H1 (cell line): Measurements from ENCODE around the gene HOXA6. TPM values are rescaled to one million over a fixed set of nuclear protein-coding genes. Genes with fewer than 3 reads are reported as not detected.

Source experiments
- ASH2L ChIP-seq: fragments of 200-600, 300-600 bp; sonication (generic); IDR thresholded peaks from one replicate; pipeline ENCODE4 v1.7.1; 2017; ENCODE audit warnings: low read length
- ATF2 ChIP-seq: IDR thresholded peaks from 2 replicates; pipeline ENCODE4 v1.6.1; 2012; ENCODE audit warnings: low read length, inconsistent platforms
- RAD21 ChIP-seq, 2 experiments: IDR thresholded peaks in 1 of 2; conservative IDR thresholded peaks in 1 of 2; 2 replicates each; pipeline ENCODE4 v1.6.1; 2011; ENCODE audit warnings: low read depth in 2 of 2, low read length in 2 of 2, improper control_type of control experiment in 1 of 2, inconsistent platforms in 1 of 2, mild to moderate bottlenecking in 1 of 2, moderate library complexity in 1 of 2
- RFX5 ChIP-seq: IDR thresholded peaks from 2 replicates; pipeline ENCODE4 v1.6.1; 2011; ENCODE audit warnings: low read depth, low read length, improper control_type of control experiment, borderline replicate concordance
- USF2 ChIP-seq: IDR thresholded peaks from 2 replicates; pipeline ENCODE4 v1.6.1; 2011; ENCODE audit warnings: low read length, improper control_type of control experiment
- microRNA counts: library from miRNA; unstranded; fragments of <30 nt; microRNA quantifications from one replicate; lab custom pipeline; 2015
- microRNA-seq, 2 experiments: library from miRNA; unstranded; fragments of <30 nt; microRNA quantifications; one replicate each; pipeline versions ENCODE4 to v1.2.0, GENCODE V29; 2016 to 2020; ENCODE audit warnings: borderline microRNAs expressed in 2 of 2, borderline number of aligned reads in 2 of 2, borderline replicate concordance in 1 of 2
- polyA plus RNA-seq, 7 experiments: library from polyadenylated mRNA; depleted of rRNA in 3 of 7; stranded (reverse) in 5 of 7; unstranded in 2 of 7; fragments of >200 nt in 5 of 7; fragments of 200-250 nt in 2 of 7; gene quantifications; 1 replicate in 5 of 7; 2 replicates in 1 of 7; 4 replicates in 1 of 7; pipeline versions ENCODE4 v1.2.1 to v1.2.3, GENCODE V29; 2011 to 2013; ENCODE audit warnings: missing spikeins in 2 of 7, mixed read lengths in 2 of 7
- small RNA-seq: library from polyadenylated mRNA; stranded (forward); fragments of <200 nt; extraction: miRNeasy Mini kit (QIAGEN cat#:217004); gene quantifications from one replicate; pipeline ENCODE3, GENCODE V24; 2013; ENCODE audit not compliant: insufficient read depth
- total RNA-seq: library from RNA; stranded (reverse); fragmentation: NEBNext Ultra II Directional; extraction: Animal tissue kit (Norgen Biotek cat#: 25700); gene quantifications from 2 replicates; pipeline ENCODE4 v1.2.1, GENCODE V29; 2021

The HOXA6 gene
- total and polyA plus RNA-seq, 2 of the 8 experiments (the other 6 are each of a cell fraction or from before 2014, with no cell fraction given) = not detected

- TF ChIP-seq USF2 = peak; percentile 87
- TF ChIP-seq RFX5 = no peak
- TF ChIP-seq ASH2L = no peak
- peak; percentile 8 to 25; a peak in 2 of 4 replicates for TF ChIP-seq RAD21 (IDR thresholded peaks at IDR 0.05 in 1 of 2, conservative IDR thresholded peaks at IDR 0.05 in 1 of 2; ENCODE audit: low read depth in 2 of 2, low read length in 2 of 2)
- no peak for TF ChIP-seq ATF2
Measured at GRCh38 chr7:27095897-27096767, 51.4 kb downstream of the HOXA6 start, which contains the start of gene HOXA1 (continued).

MicroRNAs within 50 kb of the gene (microRNA counts, 767-probe panel; counts per million panel counts)
- microRNA hsa-miR-196b-5p (lab: Ali Mortazavi, UCI) = 879 counts per million, percentile 95 among the panel's probes with 10 or more counts

Small RNA genes within 50 kb of the gene (microRNA-seq; reads per million reads assigned to microRNA genes)
- gene MIR196B = 0.41 to 3.0 reads per million in 2 experiments

Small RNA genes within 50 kb of the gene (small RNA-seq; reads per million reads assigned to genes)
- not detected for gene AC004080.5
- gene RF01977 = not detected
- gene RF02140 = not detected
- not detected for gene RF02141

Other genes with a start within 250 kb of the HOXA6 start
- not detected in 2 replicates for gene HOXA1, start 51.8 kb downstream of the HOXA6 start, total RNA-seq
- not detected in 2 replicates for gene HOXA1, start 51.8 kb downstream of the HOXA6 start, polyA plus RNA-seq (2011; rRNA removed)
- not detected in 2 replicates for gene HOXA2, start 45.1 kb downstream of the HOXA6 start, total RNA-seq
- gene HOXA2, start 45.1 kb downstream of the HOXA6 start, polyA plus RNA-seq (2011; rRNA removed) = not detected in 2 replicates
- gene HOXA4, start 17.0 kb downstream of the HOXA6 start, total RNA-seq = not detected in 2 replicates
- not detected in 2 replicates for gene HOXA4, start 17.0 kb downstream of the HOXA6 start, polyA plus RNA-seq (2011; rRNA removed)
- not detected in 2 replicates for gene HOXA5, start 4.1 kb downstream of the HOXA6 start, total RNA-seq
- not detected in 2 replicates for gene HOXA5, start 4.1 kb downstream of the HOXA6 start, polyA plus RNA-seq (2011; rRNA removed)
- not detected in 2 replicates for gene HOXA3, start 4.8 kb upstream of the HOXA6 start, total RNA-seq
- gene HOXA3, start 4.8 kb upstream of the HOXA6 start, polyA plus RNA-seq (2011; rRNA removed) = not detected in 2 replicates
- not detected in 2 replicates for gene HOXA7, start 8.9 kb upstream of the HOXA6 start, total RNA-seq
- gene HOXA7, start 8.9 kb upstream of the HOXA6 start, polyA plus RNA-seq (2011; rRNA removed) = 0.03 TPM in 1 of 2 replicates, not detected in the other
- not detected in 2 replicates for gene HOXA9, start 17.8 kb upstream of the HOXA6 start, total RNA-seq
- not detected in 2 replicates for gene HOXA9, start 17.8 kb upstream of the HOXA6 start, polyA plus RNA-seq (2011; rRNA removed)
- not detected in 2 replicates for gene HOXA10, start 26.5 kb upstream of the HOXA6 start, total RNA-seq
- gene HOXA10, start 26.5 kb upstream of the HOXA6 start, polyA plus RNA-seq (2011; rRNA removed) = not detected in 2 replicates
- not detected in 2 replicates for gene HOXA11, start 37.5 kb upstream of the HOXA6 start, total RNA-seq
- gene HOXA11, start 37.5 kb upstream of the HOXA6 start, polyA plus RNA-seq (2011; rRNA removed) = not detected in 2 replicates
- not detected in 2 replicates for gene HOXA13, start 52.3 kb upstream of the HOXA6 start, total RNA-seq
- gene HOXA13, start 52.3 kb upstream of the HOXA6 start, polyA plus RNA-seq (2011; rRNA removed) = not detected in 2 replicates
- gene EVX1, start 95.0 kb upstream of the HOXA6 start, total RNA-seq = not detected in 2 replicates
- 0.02 TPM in 1 of 2 replicates, not detected in the other for gene EVX1, start 95.0 kb upstream of the HOXA6 start, polyA plus RNA-seq (2011; rRNA removed)